Panc1 (cell line): ENCODE data around the gene FBXO45. TPM values are rescaled to one million over a fixed set of nuclear protein-coding genes. Genes with fewer than 3 reads are reported as not detected.

Experiments used
- ATAC-seq: fragments of 200-7000 bp; cut with Tn5 transposase; 2 replicates; pipeline ENCODE4 v1.9.1; 2020; ENCODE audit warnings: mild to moderate bottlenecking, moderate library complexity
- BruUV-seq: library from RNA; stranded (reverse); fragments of 400-500 nt; replicated peaks from 2 replicates; lab custom pipeline; 2021; lab: Mats Ljungman, UMichigan
- CTCF ChIA-PET: fragments of 300-600 bp; sonication (Branson Sonifier 250); formaldehyde crosslinking; loops from one replicate; lab custom pipeline; 2022; ENCODE audit warnings: antibody characterized with exemption; lab: Charles Lee
- POLR2A ChIA-PET: fragments of 300-600 bp; sonication (Branson Sonifier 250); formaldehyde crosslinking; loops from one replicate; lab custom pipeline; 2022; ENCODE audit warnings: antibody characterized with exemption; lab: Charles Lee
- DNase-seq: peaks from one replicate; pipeline ENCODE4 v3.0.0-alpha.2; 2010; ENCODE audit warnings: low read depth, low spot score
- H3K27ac ChIP-seq: 2 replicates; pipeline ENCODE4 v1.5.1; 2011; ENCODE audit warnings: mild to moderate bottlenecking, low read length, inconsistent platforms
- H3K27me3 ChIP-seq: fragments of 200-500 bp; sonication (Bioruptor generic); 2 replicates; pipeline ENCODE4 v1.6.0; 2014; ENCODE audit warnings: low read length, inconsistent platforms; ENCODE audit not compliant: control insufficient read depth, insufficient read depth
- H3K36me3 ChIP-seq: fragments of 200-500 bp; sonication (Bioruptor generic); 2 replicates; pipeline ENCODE4 v1.5.1; 2014; ENCODE audit warnings: inconsistent platforms, mild to moderate bottlenecking, low read length, moderate library complexity; ENCODE audit not compliant: control insufficient read depth, insufficient read depth
- H3K4me1 ChIP-seq: 2 replicates; pipeline ENCODE4 v1.5.1; 2011; ENCODE audit warnings: inconsistent platforms, mild to moderate bottlenecking, low read length, moderate library complexity; ENCODE audit not compliant: control insufficient read depth, insufficient read depth
- H3K4me3 ChIP-seq, 2 experiments: 2 replicates each; pipeline ENCODE4 v1.5.1; 2011 to 2012; ENCODE audit warnings: low read depth in 2 of 2, low read length in 2 of 2, mild to moderate bottlenecking in 2 of 2, inconsistent platforms in 1 of 2, moderate library complexity in 1 of 2
- H3K9me3 ChIP-seq: fragments of 200-500 bp; sonication (Bioruptor generic); 2 replicates; pipeline ENCODE4 v1.5.1; 2014; ENCODE audit warnings: low read depth, mild to moderate bottlenecking, inconsistent platforms, low read length, moderate library complexity; ENCODE audit not compliant: control insufficient read depth, insufficient read depth
- CTCF ChIP-seq: fragments of 450-650 bp; IDR thresholded peaks from 2 replicates; pipeline ENCODE4 v1.5.1; 2017; ENCODE audit warnings: mild to moderate bottlenecking
- POLR2AphosphoS5 ChIP-seq: IDR thresholded peaks from 2 replicates; pipeline ENCODE4 v1.6.1; 2012; ENCODE audit warnings: mild to moderate bottlenecking, low read depth, low read length, moderate library complexity
- REST ChIP-seq, 2 experiments: IDR thresholded peaks; 2 replicates each; pipeline ENCODE4 v1.6.1; 2011 to 2012; ENCODE audit warnings: low read depth in 2 of 2, control low read depth in 1 of 2, low read length in 1 of 2, mild to moderate bottlenecking in 1 of 2, moderate library complexity in 1 of 2; ENCODE audit not compliant: insufficient read depth in 1 of 2
- SIN3A ChIP-seq: IDR thresholded peaks from 2 replicates; pipeline ENCODE4 v1.6.1; 2012; ENCODE audit warnings: low read depth, mild to moderate bottlenecking, low read length, moderate library complexity, borderline replicate concordance; ENCODE audit not compliant: insufficient read depth
- TCF7L2 ChIP-seq: IDR thresholded peaks from 2 replicates; pipeline ENCODE4 v1.6.1; 2011; ENCODE audit warnings: mild to moderate bottlenecking, low read depth, low read length, inconsistent platforms
- in situ Hi-C: cut with HindIII; loops from 2 replicates; pipeline ENCODE4 v1.10.0; 2016; ENCODE audit warnings: low sequenced_read_pairs, low pct_unique_long_range_greater_than_20kb
- intact Hi-C: fragments of 100-400 bp; cut with micrococcal nuclease; formaldehyde crosslinking; loops from one replicate; pipeline ENCODE4 v1.10.0; 2022; ENCODE audit not compliant: unreplicated experiment
- total RNA-seq: library from RNA; stranded (reverse); gene quantifications from one replicate; pipeline ENCODE4 v1.2.1, GENCODE V29; 2021; ENCODE audit not compliant: unreplicated experiment

The FBXO45 gene
- total RNA-seq, 1 experiment from 2014 or later = 21.6 TPM

- H3K36me3 ChIP-seq = no peaks in the 10 kb centered on the region
- intact Hi-C loops (no loop called here), in situ Hi-C loops (no loop called here)
- no peak overlapping the region for H3K4me3 ChIP-seq
- ChIA-PET POLR2A (interaction anchor here (0.7 kb wide), 1 partner anchor 442 kb away, joined by 3 read pairs; no protein-coding TSS in a partner anchor), CTCF (no interaction called here)
- BruUV-seq = no TSS peak
- TF ChIP-seq REST (IDR thresholded peaks at IDR 0.05; ENCODE audit: insufficient read depth in 1 of 2, low read depth in 2 of 2, low read length in 1 of 2) = no peak
- TF ChIP-seq CTCF = no peak
- TF ChIP-seq POLR2AphosphoS5 = no peak
- no peak for TF ChIP-seq TCF7L2
- TF ChIP-seq SIN3A = no peak
- no peaks in the 10 kb centered on the region for H3K9me3 ChIP-seq
- ATAC-seq (no peak), DNase-seq (no peak)
- no peak overlapping the region for H3K27ac ChIP-seq
- H3K4me1 ChIP-seq = no peaks in the 10 kb centered on the region
- no peaks in the 10 kb centered on the region for H3K27me3 ChIP-seq
Observed at GRCh38 chr3:196541684-196542445, 26.6 kb upstream of the FBXO45 start.

- Histone ChIP-seq H3K36me3 (no peaks in the 10 kb centered on the region), H3K4me1 (no peaks in the 10 kb centered on the region), H3K9me3 (no peaks in the 10 kb centered on the region; the same call in 1 of the 2 replicates), H3K27ac (no peak overlapping the region), H3K4me3 (no peak overlapping the region), H3K27me3 (no peaks in the 10 kb centered on the region)
- POLR2A ChIA-PET = interaction anchor here (0.7 kb wide), 1 partner anchor 463 kb away, joined by 3 read pairs; no protein-coding TSS in a partner anchor
- DNase-seq (no peak), ATAC-seq (no peak)
- in situ Hi-C loops (no loop called here), intact Hi-C loops (no loop called here)
- CTCF ChIA-PET = no interaction called here
- TF ChIP-seq TCF7L2 (no peak), POLR2AphosphoS5 (no peak), CTCF (no peak), REST (IDR thresholded peaks at IDR 0.05; ENCODE audit: insufficient read depth in 1 of 2, low read depth in 2 of 2, low read length in 1 of 2) (no peak), SIN3A (no peak)
- no TSS peak for BruUV-seq
Observed at GRCh38 chr3:196544491-196544992, 23.9 kb upstream of the FBXO45 start.
